ENCODE results near the gene MARCHF2. TPM values are rescaled to one million over a fixed set of nuclear protein-coding genes. Genes with fewer than 3 reads are reported as not detected.
"Not testable (repeated sequence)": the region's sequence is repeated elsewhere in the genome, so short reads cannot be mapped to it uniquely, and the experiment has no call there.

Gene MARCHF2
- total RNA-seq, 4 donors from 2014 or later, result 167 to 296 (median 203) TPM

GRCh38 chr19:8404391-8405151 is 8.5 kb upstream of the MARCHF2 start:
- no peak for TF ChIP-seq CTCF (IDR thresholded peaks at IDR 0.05)
- DNase-seq (ENCODE audit: low spot score), result no peak
- ATAC-seq (ENCODE audit: low FRiP score), result no peak

- DNase-seq (ENCODE audit: low spot score); ATAC-seq (ENCODE audit: low FRiP score): not testable (repeated sequence)
Observed at GRCh38 chr19:8410718-8411117, 2.4 kb upstream of the MARCHF2 start.

GRCh38 chr19:8413629-8413995 is 507 bp downstream of the MARCHF2 start:
- ATAC-seq (ENCODE audit: low FRiP score) (no peak), DNase-seq (ENCODE audit: low spot score) (no peak)
- no peak for TF ChIP-seq CTCF (IDR thresholded peaks at IDR 0.05)

- ATAC-seq (ENCODE audit: low FRiP score) (no peak), DNase-seq (ENCODE audit: low spot score) (no peak)
- TF ChIP-seq CTCF (IDR thresholded peaks at IDR 0.05), result no peak
Observed at GRCh38 chr19:8416796-8417195, 3.7 kb downstream of the MARCHF2 start.

GRCh38 chr19:8421484-8422461 is 8.7 kb downstream of the MARCHF2 start:
- ATAC-seq (ENCODE audit: low FRiP score) (no peak), DNase-seq (ENCODE audit: low spot score) (no peak)
- TF ChIP-seq CTCF (IDR thresholded peaks at IDR 0.05), result no peak

- no peak for TF ChIP-seq CTCF (IDR thresholded peaks at IDR 0.05)
- peak; percentile 96 for ATAC-seq (ENCODE audit: low FRiP score)
- DNase-seq (ENCODE audit: low spot score), result peak; percentile 88
Observed at GRCh38 chr19:8423817-8424223, 10.7 kb downstream of the MARCHF2 start.

GRCh38 chr19:8425331-8425730 is 12.2 kb downstream of the MARCHF2 start:
- DNase-seq (ENCODE audit: low spot score); ATAC-seq (ENCODE audit: low FRiP score): not testable (repeated sequence)

Measured in omental fat pad (tissue), 4 donors.